GM20431 (cell line): Measurements from ENCODE around the gene SVIL.
"Not testable (repeated sequence)": the region's sequence is repeated elsewhere in the genome, so short reads cannot be mapped to it uniquely, and the experiment has no call there.

Experiments used
- in situ Hi-C: fragments of 300-500 bp; cut with MseI, MboI; formaldehyde crosslinking; loops from one replicate; pipeline ENCODE4 v1.15.0; 2020; ENCODE audit warnings: low sequenced_read_pairs; ENCODE audit not compliant: unreplicated experiment

The SVIL gene

GRCh38 chr10:29627201-29628132 lies 7.3 kb downstream of the SVIL start:
- in situ Hi-C loops: no loop called here

- in situ Hi-C loops: not testable (repeated sequence)
Observed at GRCh38 chr10:29624357-29624756, 10.4 kb downstream of the SVIL start.

GRCh38 chr10:29623797-29624196 lies 11.0 kb downstream of the SVIL start:
- in situ Hi-C loops: no loop called here

DNA sequence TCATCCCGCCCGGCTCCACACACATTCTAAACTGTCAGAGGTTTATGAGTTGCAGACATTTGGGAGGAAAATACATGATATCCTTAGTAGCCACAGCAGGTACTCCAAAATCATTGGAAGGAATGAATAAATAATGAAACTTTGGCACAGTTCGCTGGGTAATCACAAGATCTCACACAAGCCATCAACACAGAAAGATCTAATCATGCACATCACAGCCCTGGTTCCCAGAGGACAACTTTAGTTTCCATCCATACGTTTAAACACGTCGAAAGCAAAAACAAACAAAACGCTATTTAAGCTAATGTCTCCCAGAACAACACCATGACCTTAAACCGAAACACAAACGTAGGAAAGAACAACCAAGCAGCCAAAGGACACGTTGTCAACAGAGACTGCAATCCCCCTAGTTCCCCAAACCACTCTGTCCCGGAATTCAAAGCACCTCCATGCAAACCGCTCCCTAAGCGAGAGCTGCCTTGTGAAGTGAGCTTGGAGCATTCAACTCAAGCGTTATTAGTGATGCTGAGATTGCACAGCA lies 12.3 kb downstream of the SVIL start:
- in situ Hi-C loops: no loop called here

GRCh38 chr10:29621161-29621560 lies 13.6 kb downstream of the SVIL start:
- in situ Hi-C loops: no loop called here

DNA sequence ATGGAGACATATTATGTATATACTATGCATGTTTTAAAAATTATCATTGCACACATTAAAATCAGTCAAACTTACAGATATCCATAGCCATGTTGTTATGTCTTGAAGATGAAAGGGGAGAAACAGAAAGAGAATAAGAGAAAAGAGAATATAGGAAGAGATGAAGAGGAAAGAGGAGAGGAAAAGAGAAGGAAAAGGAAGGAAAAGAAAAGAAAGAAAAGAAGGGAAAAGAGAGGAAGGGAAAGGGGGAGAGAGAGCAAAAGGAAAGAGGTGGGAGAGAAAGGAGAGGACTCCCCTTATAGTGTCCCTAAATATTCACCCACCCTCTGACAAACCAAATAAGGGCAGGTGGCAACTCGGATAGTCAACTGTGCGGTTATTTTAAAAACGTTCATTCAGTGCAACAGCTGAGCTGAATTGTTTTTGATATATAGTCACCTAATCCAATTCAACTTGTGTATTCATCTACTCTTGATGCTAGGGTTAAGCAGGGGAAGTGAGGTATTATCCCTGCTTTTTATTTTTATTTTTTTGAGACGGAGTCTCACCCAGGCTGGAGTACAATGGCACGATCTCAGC lies 14.6 kb downstream of the SVIL start:
- in situ Hi-C loops: no loop called here

DNA sequence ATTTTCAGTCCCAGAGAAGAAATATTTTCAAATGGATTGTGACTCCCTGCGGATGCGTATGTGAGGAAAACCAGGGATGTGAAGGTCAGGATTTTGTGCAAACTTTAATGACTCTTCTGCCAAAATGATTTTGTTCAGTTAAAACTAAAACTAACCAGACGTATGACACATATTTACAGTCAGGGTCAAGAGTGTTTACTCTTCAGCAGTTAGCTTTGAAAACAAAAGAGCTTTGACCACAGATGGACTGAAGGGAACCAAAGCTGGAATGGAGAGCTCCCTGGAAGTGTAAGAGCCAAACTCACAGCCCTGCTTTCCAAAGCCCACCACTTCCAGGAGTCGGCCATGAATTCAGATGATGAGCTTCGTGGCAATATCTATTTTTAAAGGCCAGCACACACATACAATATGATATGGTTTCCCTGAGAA lies 15.5 kb downstream of the SVIL start:
- in situ Hi-C loops: no loop called here

DNA sequence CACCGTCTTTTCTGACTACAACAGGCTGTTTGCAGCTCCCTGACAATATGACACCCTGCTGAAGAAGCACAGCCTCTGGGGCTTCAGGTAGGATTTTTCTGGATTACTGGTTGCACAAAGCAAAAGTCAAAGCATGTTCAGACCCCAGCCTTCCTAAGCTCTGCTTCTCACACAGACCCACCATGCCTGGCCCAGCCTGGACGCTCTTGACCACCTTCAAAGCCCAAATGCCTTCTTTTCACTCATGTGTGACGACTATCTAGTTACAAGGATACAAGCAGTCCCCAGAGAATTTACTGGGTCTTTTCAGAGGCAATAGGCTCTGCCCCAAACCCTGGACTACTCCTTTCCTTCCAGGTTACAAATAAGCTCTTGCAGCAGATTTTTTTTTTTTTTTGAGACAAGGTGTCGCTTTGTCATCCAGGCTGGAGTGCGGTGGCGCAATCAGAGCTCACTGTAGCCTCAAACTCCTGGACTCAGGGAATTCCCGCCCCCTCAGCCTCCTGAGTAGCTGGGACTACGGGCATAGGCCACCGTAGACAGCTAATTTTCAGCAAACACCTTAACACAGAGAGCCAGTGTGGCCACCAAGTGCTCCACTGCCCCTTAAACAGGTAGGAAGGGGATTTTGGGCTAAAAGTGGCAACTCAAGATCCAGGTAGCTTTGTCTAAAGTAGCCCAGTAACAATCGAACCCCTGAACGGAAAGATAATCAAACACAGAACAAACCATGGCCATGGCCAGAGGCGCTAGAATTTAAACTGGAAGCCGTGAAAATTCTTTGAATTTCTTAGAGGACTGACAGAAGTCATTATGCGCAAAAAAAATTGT lies 16.2 kb downstream of the SVIL start:
- in situ Hi-C loops: no loop called here

- in situ Hi-C loops: no loop called here
Observed at GRCh38 chr10:29617880-29618340, 16.9 kb downstream of the SVIL start.

DNA sequence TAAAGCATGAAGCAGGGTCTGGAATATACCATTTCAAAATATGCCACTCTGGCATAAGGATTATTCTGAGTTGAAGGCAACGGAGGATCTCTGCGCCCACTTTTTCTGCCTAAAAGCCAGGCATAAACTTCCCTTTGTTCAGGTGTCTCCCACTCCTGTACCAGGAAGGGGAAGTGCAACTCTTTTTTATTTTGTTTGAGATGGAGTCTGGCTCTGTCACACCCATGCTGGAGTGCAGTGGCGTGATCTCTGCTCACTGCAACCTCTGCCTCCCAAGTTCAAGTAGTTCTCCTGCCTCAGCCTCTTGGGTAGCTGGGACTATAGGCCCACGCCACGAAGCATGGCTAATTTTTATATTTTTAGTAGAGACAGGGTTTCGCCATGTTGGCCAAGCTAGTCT lies 18.2 kb downstream of the SVIL start:
- in situ Hi-C loops: no loop called here

DNA sequence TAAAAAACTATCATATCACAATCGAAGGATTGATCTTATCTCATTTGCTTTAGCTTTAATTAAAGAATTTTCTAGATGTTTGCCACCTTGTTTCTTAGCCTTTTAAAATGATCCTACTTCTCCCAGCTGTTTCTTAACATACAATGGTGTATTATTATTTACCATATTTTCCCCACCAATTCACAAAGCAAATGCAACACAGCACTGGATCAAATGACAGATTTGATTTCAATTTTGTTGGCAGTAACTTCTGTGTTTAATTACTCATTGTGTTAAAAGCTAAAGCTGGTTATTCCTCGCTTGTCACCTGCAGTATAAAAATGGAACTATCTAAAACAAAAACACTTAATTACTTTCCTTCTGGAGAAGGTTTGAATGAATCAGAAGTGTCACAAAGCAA lies 19.6 kb downstream of the SVIL start:
- in situ Hi-C loops: no loop called here

GRCh38 chr10:29614289-29614688 lies 20.5 kb downstream of the SVIL start:
- in situ Hi-C loops: not testable (repeated sequence)

DNA sequence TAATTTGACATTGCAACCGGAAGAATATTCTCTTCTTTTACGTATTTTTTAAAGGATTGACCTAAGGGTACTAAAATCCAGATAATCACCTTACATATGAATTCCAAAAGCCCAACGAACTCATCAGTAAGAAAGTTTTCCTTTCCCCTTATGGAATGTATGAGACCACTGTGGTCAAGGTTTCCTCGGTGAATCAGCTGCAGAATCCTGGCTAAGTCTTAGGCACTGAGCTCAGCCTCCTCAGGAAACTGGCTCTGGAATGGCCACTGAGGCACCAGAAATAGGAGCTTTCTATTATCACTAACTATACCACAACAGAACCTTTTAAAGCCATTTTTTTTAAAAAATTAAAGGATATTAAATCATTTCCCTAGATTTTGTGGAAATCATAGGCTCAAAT lies 21.0 kb downstream of the SVIL start:
- in situ Hi-C loops: no loop called here

- in situ Hi-C loops: no loop called here
Observed at GRCh38 chr10:29613196-29613595, 21.6 kb downstream of the SVIL start.

DNA sequence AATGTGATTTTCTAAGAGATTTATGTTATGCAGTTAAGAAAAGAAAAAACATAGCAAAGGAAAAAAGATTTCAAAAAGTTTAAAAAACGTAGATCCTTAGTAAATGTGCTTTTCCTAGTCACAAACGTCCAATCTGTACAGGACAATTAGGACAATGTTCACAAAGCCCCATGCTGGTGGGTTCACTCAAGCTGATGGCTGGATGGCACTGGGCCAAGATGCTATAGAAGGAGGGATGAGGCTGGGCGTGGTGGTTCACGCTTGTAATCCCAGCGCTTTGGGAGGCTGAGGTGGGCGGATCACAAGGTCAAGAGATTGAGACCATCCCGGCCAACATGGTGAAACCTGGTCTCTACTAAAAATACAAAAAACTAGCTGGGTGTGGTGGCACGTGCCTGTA lies 22.1 kb downstream of the SVIL start:
- in situ Hi-C loops: no loop called here

GRCh38 chr10:29611781-29612381 lies 22.9 kb downstream of the SVIL start:
- in situ Hi-C loops: no loop called here

- in situ Hi-C loops: no loop called here
Observed at GRCh38 chr10:29610876-29611647, 23.7 kb downstream of the SVIL start.

DNA sequence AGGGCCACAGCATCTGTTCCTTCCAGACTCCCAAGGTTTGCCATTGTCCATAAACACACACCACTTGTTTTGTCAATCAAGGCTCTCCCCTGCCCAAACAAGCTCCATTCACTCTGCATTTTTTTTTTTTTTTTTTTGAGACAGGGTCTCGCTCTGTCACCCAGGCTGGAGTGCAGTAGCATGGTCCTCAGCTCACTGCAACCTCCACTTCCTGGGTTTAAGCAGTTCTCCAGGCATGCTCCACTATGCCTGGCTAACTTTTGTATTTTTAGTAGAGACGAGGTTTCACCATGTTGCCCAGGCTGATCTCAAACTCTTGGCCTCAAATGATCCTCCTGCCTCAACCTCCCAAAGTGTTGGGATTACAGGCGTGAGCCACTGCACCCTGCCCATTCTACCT lies 24.4 kb downstream of the SVIL start:
- in situ Hi-C loops: not testable (repeated sequence)

DNA sequence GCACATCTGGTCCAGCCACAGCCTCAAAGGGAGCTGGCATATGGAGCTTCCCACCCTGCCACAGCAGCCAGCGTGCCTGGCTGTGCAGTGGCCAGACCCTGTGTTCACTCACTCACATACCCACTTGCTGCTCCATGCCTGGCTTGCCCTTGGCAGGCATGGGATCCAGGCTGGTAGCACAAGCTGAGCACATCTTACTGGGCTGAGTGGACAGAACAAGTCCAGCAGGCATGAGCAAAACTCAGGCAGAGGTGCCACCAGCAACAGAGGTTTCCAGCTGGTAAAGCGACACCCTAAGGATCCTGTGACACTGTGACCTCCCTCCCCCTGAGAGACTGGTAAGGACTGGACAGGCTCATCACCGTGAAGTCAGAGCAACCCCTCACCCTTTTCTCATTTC lies 25.1 kb downstream of the SVIL start:
- in situ Hi-C loops: no loop called here
